GM19324 (cell line): ENCODE results near the gene FLOT2.
"Not testable (repeated sequence)": the region's sequence is repeated elsewhere in the genome, so short reads cannot be mapped to it uniquely, and the experiment has no call there.

Experiments
- ATAC-seq: cut with Tn5 transposase; IDR thresholded peaks from one replicate; pipeline ENCODE4 v1.9.1; 2021; ENCODE audit warnings: mild to moderate bottlenecking, moderate library complexity; ENCODE audit not compliant: unreplicated experiment, low FRiP score

Gene FLOT2

GRCh38 chr17:28877150-28877711, 20.3 kb downstream of the FLOT2 start:
- ATAC-seq = not testable (repeated sequence)

DNA sequence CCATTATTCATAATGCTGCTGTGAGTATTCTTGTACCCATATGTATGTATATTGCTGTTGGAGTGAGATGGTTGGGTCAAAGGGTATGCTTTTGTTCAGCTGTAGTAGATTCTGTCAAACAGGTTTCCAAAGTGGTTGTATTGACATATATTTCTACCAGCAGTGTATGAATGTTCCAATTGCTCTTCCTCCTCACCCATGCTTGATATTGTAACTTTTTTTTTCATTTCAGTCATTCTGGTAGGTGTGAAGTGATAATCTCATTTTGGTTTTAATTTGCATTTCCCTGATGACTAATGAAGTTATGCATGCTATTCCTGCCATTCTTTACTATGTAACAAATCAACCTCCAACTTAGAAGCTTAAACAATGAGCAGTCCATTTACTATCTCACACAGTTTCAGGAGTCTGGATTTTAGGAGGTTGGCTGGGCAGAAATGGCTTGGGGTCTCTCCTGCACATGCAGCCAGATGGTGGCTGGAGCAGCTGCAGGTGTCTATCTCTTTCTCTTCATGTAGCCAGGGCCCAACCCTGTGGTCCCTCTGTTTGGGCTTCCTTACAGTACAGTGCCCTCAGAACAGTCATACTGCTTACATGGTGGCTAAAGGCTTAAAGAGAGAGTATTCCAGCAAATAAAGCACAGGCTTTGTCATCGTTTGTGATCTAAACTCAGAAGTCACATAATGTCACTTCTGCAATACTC, 21.5 kb downstream of the FLOT2 start:
- ATAC-seq = no peak

GRCh38 chr17:28874750-28875149, 22.8 kb downstream of the FLOT2 start:
- ATAC-seq = no peak

DNA sequence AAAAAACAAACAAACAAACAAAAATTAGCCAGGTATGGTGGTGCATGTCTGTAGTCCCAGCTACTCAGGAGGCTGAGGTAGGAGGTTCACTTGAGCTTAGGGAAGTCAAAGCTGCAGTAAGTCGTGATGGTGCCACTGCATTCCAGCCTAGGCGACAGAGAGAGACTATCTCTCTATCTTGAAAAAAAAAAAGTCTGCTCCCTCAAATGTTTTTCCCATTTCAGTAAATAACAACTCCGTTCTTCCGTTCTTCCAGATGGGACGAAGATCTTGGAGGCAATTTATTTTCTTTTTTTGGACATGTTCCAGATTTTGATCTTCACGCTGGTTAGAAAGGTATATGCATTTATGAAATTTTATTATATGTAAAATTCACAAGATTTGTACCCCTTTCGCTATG, 23.7 kb downstream of the FLOT2 start:
- ATAC-seq = no peak

GRCh38 chr17:28871056-28871579, 26.4 kb downstream of the FLOT2 start:
- ATAC-seq = peak; percentile 70

DNA sequence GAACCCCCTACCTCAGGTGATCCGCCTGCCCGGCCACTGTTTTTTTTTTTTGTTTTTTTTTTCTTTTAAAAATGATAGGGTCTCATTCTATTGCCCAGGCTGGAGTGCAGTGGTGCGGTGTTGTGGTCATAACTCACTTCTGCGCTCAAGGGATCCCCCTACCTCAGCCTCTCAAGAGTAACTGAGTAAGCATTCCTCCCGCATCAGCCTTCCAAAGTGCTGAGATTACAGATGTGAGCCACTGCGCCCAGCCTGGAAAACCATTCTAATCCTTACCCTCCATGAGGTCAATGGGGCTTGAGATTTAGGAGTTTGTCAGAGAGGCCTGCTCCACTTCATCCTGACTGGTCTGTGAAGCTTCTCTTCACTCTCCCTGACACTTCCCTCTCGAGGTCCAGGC, 30.3 kb downstream of the FLOT2 start:
- ATAC-seq = no peak

- ATAC-seq = no peak
Measured at GRCh38 chr17:28865946-28866752, 31.4 kb downstream of the FLOT2 start.

DNA sequence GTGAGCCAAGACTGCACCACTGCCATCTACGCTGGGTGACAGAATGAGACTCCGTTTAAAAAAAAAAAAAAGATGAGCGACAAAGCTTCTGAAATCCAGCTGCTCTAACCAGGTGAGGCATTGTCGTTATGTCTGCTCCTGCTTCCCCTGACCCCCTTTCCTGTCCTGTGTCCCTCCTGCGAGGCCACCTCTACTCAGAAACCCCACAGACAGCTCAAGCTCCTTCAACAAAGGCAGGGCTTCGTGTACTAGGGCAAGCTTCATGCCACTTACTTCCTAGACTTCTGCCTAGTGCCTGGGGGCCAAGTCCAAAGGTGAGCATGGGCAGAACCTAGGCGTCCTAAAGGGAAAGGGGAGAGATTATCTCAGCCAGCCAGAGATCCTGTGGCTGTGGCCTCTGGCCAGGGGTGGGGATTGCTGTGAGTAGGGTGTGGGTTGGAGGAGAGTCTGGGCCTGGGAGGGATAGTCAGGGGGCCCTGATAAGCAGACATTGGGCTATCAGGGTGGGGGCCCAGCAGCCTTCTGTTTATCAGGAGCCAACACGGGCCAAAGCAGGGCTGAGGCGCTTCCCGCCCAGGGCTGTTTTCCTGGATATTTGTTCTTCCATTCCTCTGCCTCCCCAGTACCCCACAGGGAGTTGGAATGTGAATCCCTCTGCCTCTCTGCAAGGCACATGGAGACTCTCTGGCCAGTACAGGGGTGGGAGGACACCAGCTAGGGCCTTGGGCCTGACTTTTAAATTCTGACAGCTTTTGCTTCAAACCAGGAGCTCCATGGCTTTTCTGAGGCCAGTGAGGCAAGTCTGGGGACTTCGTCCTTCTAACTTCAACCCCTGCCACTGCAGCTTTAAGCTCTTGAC, 32.3 kb downstream of the FLOT2 start:
- ATAC-seq = no peak

DNA sequence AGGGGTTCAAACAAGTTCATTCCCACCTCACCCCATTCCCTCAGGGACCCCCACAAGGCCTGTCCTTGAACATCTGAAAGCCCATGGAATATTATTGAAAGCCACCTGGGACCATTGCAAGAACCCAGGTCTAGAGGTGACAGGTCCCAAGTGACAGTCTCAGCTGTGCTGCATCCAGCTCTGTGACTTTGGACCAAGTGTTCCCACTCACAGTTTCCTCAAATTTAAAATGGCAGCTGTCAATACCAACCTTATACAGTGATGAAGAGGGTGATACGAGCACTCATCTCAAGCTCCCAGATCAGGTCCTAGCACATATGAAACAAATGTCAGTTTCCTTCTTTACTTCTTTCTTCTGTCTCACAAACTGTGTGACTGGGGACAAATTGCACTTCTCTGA, 33.6 kb downstream of the FLOT2 start:
- ATAC-seq = no peak

DNA sequence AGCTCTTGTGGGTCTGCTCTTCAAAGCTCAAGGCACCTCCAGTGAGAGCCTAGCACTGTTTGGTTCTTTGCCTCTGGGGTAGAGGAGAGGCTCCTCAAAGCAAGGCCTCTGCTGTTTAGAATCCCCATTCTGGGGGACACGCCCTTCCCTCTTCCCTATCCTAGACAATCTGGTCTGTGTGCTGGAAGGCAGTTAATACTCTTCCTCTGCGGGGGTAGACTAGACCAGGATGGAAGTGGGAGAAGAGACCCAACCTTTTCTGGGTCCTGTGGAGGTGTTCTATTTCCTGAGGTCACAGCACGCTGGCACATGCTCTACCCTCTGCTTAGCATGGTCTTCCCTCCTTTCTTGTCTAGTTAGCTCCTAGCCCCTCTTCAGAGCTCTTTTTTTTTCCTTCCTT, 35.0 kb downstream of the FLOT2 start:
- no peak for ATAC-seq

DNA sequence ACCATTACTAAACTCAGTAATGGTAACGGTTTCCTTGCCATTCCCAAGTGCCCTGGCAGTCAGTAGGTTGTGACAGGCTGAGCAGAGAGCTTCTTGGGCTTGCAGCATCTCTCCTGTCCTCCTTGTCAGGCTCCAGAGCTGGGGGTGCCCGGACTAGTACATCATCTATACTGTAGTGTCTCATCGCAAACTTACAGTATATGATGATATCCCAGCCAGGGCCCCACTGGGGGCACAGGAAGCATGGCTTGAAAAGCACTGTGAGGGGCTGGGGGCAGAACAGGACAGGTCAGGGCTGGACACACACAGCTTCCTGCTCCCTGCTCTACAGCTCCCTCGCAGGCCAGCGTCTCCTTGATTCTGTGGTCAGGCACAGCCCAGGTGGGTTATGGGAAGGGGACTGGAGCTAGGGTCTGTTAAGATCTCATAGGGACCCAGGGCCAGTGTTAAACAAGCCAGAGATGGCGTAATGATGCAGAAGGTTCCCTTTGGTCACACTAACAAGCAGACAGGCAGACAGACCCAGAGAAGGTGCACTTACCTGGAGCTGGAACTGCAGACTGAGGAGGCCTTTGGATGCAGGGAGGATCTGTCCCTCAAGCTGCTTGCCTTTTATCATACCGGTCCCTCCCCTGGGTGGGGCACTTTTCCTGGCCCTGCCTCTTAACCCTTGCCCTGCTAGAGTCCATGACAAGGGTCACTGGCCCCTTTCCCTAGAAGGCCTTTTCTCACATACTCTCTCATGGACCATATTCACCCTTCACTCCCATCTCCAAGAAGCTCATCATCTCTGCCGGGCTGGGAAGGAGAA, 35.9 kb downstream of the FLOT2 start:
- no peak for ATAC-seq

DNA sequence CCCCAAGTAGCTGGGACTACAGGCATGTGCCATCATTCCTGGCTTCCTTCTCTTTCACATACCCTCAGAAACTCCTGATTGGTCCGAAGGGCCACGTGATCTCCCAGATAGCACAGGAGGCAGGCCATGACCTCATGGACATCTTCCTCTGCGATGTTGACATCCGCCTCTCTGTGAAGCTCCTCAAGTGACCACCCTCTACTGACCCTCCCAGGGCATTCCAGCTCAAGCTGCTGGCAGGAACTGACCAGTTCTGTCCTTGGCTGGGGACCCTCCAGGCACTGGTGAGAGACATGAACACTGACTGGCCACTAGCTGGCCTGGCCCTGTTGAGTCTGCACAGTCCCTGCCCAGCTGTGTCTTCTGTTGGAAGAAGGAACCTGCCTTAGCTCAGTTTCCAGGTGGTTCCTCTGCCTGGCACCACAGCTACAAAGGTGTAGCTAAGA, 37.1 kb downstream of the FLOT2 start:
- ATAC-seq = no peak

GRCh38 chr17:28858801-28859355, 38.7 kb downstream of the FLOT2 start:
- ATAC-seq = no peak

GRCh38 chr17:28857905-28858800, 39.4 kb downstream of the FLOT2 start:
- no peak for ATAC-seq

DNA sequence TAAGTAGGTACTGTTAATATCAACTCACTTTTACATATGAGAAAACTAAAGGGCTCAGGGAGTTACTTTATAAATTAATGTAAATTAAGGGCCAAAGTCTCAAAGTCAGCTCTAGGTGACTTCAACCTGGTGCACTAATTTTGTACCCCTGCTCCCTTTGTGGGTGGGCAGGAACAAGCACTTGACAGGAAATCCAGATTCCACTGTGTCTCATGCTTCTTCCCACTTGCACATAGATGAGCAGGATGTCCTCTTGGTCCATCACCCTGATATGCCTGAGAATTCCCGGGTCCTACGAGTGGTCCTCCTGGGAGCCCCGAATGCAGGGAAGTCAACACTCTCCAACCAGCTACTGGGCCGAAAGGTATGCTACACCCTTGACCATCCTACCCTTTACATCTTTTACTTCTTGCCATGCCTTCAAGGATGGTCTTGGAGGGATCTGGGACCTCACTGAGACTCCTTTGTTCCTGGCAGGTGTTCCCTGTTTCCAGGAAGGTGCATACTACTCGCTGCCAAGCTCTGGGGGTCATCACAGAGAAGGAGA, 41.4 kb downstream of the FLOT2 start:
- ATAC-seq = no peak

GRCh38 chr17:28855336-28855679, 42.2 kb downstream of the FLOT2 start:
- no peak for ATAC-seq

DNA sequence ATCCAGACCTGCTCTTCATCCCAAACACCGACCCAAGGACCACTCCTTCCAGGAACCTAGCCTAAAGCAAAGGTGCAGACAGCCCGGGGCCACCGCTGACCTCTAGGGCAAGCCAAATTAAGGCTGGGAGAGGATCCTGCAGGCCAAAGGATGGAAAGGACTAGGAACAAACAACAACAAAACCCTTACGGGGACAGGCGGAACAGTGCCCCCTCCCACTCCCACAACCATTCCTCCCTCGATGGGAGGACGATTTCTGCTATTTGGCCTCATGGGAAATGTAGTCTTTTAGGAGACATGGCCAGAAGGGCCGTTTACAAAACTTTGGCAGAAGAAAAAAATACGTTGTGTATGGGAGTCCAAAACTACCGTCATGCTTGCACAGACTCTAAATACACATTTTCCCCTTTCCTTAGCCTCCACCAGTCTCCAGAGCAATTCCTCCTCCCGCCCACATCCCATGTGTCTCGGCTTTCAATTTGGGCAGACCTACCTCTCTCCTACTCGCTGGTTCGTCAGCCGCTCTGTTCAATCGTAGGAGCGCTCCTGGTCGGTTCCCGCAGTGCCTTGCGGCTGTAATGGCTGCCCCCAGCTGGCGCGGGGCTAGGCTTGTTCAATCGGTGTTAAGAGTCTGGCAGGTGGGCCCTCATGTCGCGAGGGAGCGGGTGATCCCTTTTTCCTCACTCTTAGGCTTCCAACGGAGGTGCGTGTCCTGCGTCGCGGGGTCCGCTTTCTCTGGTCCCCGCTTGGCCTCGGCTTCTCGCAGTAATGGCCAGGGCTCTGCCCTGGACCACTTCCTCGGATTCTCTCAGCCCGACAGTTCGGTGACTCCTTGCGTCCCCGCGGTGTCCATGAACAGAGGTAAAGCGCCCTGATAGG, 42.8 kb downstream of the FLOT2 start, which contains the start of gene ERAL1:
ERAL1 (plus strand) TSS at position 560 of the 879 bp plus-strand sequence; CDS start at position 579, 19 bp downstream.
- ATAC-seq = peak; percentile 89
